Muscle of back (tissue), 11 donors: Measurements from ENCODE around the gene LUZP2. TPM values are rescaled to one million over a fixed set of nuclear protein-coding genes. Genes with fewer than 3 reads are reported as not detected.
"Not testable (repeated sequence)": the region's sequence is repeated elsewhere in the genome, so short reads cannot be mapped to it uniquely, and the experiment has no call there.

Experiments
- DNase-seq, 3 donors: peaks; one replicate each; pipeline versions ENCODE4 v3.0.0 to v3.0.0-alpha.2; 2013
- polyA plus RNA-seq, 10 donors: library from polyadenylated mRNA; unstranded; fragments of 120-200 nt; gene quantifications; one replicate each; pipeline ENCODE4 v1.2.1, GENCODE V29; 2013; ENCODE audit not compliant: insufficient read length in 10 of 10

The LUZP2 gene
- polyA plus RNA-seq, 10 donors = 0.90 to 3.8 (median 1.8) TPM

DNA sequence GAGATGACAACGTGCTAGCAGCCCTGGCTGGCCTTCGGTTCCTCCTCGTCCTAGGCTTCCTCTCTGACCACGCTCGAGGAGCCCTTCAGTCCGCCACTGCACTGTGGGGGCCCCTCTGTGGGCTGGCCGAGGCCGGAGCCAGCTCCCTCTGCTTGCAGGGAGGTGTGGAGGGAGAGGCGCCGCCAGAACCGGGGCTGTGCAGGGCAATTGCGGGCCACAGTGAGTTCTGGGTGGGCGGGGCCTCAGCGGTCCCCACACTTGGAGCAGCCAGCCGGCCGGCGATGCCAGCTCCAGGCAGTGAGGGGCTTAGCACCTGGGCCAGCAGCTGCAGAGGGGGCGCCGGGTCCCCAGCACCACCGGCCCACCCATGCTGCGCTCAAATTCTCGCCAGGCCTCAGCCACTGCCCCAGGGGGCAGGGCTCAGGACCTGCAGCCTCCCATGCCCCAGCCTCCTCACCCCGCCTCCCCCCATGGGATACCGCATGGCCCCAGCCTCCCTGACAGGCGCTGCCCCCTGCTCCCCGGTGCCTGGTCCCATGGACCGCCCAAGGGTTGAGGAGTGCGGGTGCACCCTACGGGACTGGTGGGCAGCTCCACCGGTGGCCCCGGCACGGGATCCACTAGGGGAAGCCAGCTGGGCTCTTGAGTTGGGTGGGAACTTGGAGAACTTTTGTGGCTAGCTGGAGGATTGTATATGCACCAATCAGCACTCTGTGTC, 399.4 kb downstream of the LUZP2 start:
- no peak for DNase-seq

GRCh38 chr11:24900514-24900913, 403.7 kb downstream of the LUZP2 start:
- DNase-seq = peak in 2 of 3 donors; percentile 14 to 31

GRCh38 chr11:24900960-24901549, 404.2 kb downstream of the LUZP2 start:
- DNase-seq = peak in 1 of 3 donors; percentile 8

DNA sequence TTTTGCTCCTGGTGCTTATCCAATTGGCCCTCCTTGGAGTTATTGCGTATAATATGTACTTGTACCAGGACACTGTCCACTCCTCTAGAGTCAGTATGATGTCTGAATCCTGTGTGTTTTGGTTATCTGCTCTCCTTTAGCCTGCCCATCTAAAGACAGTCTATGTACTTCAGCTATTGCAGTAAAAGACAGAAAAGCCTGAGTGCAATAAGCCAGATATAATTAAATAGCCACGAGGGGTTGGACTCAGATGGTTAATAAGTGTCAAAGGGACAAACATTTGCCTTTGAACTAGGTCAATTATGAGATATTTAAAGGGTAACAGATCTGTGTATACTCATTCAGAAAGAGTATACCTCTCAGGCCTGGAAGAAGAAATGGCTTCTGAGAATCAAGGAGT, 406.7 kb downstream of the LUZP2 start:
- DNase-seq = no peak

DNA sequence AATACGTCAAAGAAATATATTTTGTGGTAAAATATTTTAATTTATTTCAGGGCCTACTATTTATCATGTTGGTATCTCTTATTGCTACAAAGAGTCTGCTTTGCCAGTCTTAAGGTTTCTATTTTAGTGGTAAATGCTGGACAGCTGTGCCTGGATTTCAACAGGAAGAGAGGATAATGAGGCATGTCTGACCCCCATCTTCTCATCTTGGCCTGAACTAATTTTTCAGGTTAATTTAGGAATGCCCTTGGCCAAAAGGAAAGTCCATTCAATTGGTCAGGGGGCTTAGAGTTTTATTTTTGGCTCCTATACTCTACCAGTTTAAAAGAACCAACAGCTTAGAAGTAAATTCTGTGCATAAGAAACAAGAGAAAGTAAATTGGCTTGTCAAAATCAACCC, 428.2 kb downstream of the LUZP2 start:
- DNase-seq = peak in 1 of 3 donors; percentile 15

DNA sequence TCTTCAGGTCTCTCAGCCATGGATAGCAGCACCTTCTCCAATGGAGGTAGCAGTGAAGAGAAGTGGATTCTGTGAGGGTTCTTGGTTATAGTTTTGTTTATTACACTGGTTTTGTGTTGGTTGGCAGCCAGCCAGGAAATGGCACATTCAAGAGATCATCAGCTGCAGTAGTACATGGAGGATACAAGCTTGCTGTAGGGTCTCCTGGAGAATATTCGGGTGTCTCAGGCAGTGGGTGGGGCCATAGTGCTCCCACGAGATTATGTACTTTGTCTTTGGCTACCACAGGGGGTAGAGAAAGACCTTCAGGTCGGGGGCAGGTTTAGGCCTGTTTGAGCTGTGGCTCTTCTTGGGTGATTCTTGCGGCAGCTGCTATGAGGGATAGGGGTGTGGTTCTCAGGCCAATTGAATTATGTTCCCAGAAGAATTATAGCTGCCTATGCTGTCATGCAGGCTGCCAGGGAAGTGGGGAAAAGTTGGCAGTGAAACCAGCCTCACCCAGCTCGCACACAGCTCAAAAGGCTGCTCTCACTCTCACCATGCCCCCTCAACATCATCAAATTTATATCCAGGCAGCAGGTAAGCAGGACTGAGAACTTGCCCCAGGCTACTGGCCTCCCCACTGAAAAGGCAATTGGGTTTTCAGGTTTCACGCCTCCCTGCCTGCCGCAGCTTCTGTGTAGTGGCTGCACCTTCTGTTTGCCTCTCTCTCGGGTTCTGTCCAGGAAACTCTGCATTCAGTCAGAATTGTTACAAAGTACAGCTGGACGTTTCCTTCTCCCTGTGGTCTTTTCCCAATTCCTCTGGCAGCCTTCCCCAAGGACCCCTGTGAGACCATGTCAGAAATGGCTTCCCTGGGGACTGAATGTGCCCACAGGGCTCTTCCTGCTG, 435.5 kb downstream of the LUZP2 start:
- DNase-seq = peak in 1 of 3 donors; percentile 15

GRCh38 chr11:24934733-24935439, 438.0 kb downstream of the LUZP2 start:
- no peak for DNase-seq

- peak in 1 of 3 donors; percentile 36 for DNase-seq
Measured at GRCh38 chr11:24944891-24945290, 448.0 kb downstream of the LUZP2 start.

DNA sequence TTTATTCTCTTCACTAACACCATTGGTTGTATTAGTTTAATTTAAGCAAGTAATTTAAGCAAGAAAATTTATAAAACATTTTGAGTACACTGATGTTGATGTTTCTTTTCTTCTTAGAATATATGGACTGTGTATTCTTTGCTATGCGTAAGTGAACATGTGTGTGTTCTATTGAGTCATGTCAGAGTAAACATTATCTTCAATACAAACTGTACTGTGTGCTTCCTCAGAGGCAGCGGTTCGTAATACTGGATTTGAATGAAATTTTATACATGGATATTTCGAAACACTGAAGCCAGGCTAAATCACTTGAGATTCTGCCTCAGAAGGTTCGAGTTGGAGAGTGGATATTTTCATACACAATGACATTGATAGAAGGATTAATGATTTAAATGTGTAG, 452.6 kb downstream of the LUZP2 start:
- no peak for DNase-seq

DNA sequence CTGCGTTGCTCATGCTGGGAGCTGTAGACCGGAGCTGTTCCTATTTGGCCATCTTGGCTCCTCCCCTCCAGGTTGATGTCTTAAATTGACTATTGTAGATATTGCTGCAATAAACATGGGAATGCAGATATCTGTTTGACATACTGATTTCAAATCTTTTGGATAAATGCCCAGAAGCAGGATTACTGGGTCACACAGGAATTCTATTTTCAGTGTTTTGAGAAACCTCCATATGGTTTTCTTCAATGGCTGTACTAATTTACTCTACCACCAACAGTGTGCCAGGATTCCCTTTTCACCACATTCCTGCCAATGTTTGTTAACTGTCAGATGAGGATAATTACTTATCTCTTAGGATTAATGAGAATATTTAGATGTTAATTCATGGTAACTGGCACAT, 467.0 kb downstream of the LUZP2 start:
- no peak for DNase-seq

DNA sequence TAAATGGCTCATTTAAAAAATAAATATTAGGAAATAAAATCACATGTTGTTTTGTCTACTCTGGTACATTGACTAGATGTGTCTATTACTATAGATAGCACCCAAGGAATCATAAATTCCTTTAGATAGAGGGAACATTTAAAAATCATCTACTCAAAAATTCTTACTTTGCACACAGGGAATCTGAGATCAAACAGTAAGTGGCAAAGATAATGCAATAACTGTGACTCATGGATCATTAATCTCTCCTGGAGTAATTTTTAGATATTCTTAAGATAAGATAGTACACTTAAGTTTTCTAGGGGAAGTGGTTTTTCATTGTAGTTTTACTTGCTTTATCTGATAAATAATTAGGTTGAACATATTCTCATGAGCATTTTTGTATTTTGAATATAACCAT, 468.9 kb downstream of the LUZP2 start:
- no peak for DNase-seq

- DNase-seq = not testable (repeated sequence)
Measured at GRCh38 chr11:24993903-24994302, 497.1 kb downstream of the LUZP2 start.

GRCh38 chr11:24999929-25000328, 503.1 kb downstream of the LUZP2 start:
- DNase-seq = not testable (repeated sequence)

GRCh38 chr11:25037431-25037830, 540.6 kb downstream of the LUZP2 start:
- DNase-seq = no peak

DNA sequence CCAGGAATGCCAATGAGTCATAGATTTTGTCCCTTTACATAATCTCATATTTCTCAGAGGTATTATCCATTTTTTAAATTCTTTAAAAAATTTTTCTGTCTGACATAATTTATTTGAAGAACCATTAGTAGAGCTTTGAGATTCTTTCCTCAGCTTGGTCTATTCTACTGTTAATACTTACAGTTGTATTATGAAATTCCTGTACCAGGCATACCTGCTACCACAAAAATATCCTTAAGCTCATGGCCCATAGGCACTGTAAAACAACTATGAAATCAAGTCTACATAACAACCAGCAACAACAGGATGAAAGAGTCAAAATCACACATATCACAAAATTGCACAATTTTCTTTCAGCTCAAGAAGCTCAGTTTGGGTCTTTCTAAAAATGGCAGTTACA, 541.3 kb downstream of the LUZP2 start:
- no peak for DNase-seq

GRCh38 chr11:25039165-25039564, 542.3 kb downstream of the LUZP2 start:
- no peak for DNase-seq

GRCh38 chr11:25048632-25049031, 551.8 kb downstream of the LUZP2 start:
- DNase-seq = no peak

DNA sequence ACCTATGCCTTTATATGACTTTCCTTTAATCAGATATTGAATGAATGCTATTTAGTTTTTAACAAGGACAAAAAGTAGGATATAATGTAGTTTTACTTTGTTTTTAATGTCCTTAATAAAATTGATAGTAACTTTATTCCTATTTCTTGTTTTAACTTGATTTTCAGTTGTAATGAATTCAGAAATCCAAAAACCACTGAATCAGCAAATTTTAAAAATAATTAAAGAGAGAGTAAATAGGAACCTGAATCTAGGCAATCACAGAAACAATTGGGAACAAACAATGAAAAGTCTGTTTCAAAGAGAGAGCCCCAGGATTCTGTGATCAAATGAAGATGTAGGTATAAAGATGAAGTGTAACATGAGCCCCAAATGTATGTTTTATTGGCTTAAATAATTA, 556.0 kb downstream of the LUZP2 start:
- no peak for DNase-seq

GRCh38 chr11:25057861-25058260, 561.0 kb downstream of the LUZP2 start:
- DNase-seq = peak in 1 of 3 donors; percentile 22

DNA sequence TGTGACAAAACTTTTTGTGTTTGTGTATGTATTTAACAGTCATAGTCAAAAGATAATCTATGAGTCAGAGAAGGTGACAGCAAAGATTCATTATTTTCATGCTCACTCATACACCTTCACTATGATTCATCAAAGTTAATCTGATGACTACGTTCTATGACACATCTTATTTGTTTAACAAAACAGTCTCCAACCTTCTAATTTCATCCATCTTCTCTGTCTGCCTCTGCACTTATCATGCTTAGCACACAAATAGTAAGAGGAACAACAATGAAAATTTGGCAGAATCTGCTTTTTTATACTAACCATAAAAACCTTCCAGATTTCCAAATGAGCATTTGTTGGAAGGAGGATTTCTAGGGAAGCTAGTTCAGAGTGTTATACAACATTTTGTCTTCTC, 568.9 kb downstream of the LUZP2 start:
- peak in 2 of 3 donors; percentile 23 to 27 for DNase-seq

DNA sequence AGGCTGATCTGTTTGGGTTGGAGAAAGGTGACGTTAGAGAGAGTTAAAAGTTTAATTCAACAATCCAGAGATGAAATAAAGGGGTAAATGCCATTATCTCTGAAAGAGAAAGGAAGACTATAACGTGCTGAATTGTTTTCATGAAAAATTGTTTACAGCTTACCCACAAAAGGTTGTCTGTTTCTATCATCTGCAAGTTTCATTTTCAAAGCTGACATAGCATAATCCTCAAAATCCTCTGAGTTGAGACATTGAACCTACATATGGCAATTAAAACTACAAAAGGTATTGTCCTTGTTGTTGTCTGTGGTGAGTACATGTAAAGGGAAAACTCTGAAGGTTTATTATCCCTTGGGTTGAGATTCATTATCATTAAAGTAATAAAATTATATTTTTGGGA, 569.9 kb downstream of the LUZP2 start:
- no peak for DNase-seq

DNA sequence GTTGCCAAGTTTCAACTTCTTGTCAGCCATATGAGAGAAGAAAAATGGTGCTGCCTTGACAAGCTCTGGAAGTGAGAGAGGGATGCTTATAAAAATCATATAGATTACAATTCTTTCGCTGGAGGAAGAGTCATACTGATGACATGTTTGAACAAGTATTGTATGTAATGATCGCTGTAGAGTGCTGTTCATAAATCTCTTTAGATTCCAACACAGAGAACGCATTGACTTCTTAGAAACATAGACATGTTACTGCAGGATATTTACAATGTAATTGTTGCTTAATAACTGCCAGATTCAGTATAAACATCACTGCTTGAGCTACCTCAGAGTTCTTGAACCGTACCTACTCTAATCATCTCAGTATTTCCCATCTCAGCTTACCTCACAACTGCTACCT, 571.6 kb downstream of the LUZP2 start:
- DNase-seq = peak in 1 of 3 donors; percentile 28
